HepG2 (cell line): ENCODE results near the gene NGFR. TPM values are rescaled to one million over a fixed set of nuclear protein-coding genes. Genes with fewer than 3 reads are reported as not detected.

ENCODE experiments used
- ARID3A ChIP-seq: IDR thresholded peaks from 2 replicates; pipeline ENCODE4 v1.6.1; 2012; ENCODE audit warnings: low read depth, low read length, improper control_type of control experiment
- HDAC1 ChIP-seq: sonication (generic); formaldehyde crosslinking; IDR thresholded peaks from 2 replicates; pipeline ENCODE4 v1.5.1; 2020; ENCODE audit warnings: mild to moderate bottlenecking, missing genetic modification reagents
- JUN ChIP-seq: sonication (generic); formaldehyde crosslinking; IDR thresholded peaks from 2 replicates; pipeline ENCODE4 v1.4.0; 2020; ENCODE audit warnings: mild to moderate bottlenecking, missing genetic modification reagents
- JUNB ChIP-seq: sonication (generic); formaldehyde crosslinking; IDR thresholded peaks from 2 replicates; pipeline ENCODE4 v1.8.0; 2022; ENCODE audit warnings: missing genetic modification reagents, mild to moderate bottlenecking, borderline replicate concordance
- NFIB ChIP-seq: sonication (generic); formaldehyde crosslinking; IDR thresholded peaks from 2 replicates; pipeline ENCODE4 v1.9.0; 2021; ENCODE audit warnings: missing genetic modification reagents, mild to moderate bottlenecking, borderline replicate concordance
- STAT6 ChIP-seq: sonication (generic); formaldehyde crosslinking; IDR thresholded peaks from 2 replicates; pipeline ENCODE4 v1.4.0; 2020; ENCODE audit warnings: missing genetic modification reagents, mild to moderate bottlenecking, borderline replicate concordance
- USF2 ChIP-seq, 2 experiments: sonication (generic) in 1 of 2; formaldehyde crosslinking in 1 of 2; IDR thresholded peaks; 2 replicates each; pipeline versions ENCODE4 v1.5.1 to v1.6.1; 2011 to 2020; ENCODE audit warnings: borderline replicate concordance in 1 of 2, low read depth in 1 of 2, low read length in 1 of 2, mild to moderate bottlenecking in 1 of 2, missing genetic modification reagents in 1 of 2, moderate library complexity in 1 of 2
- ZNF234 ChIP-seq: sonication (generic); formaldehyde crosslinking; conservative IDR thresholded peaks from 2 replicates; pipeline ENCODE4 v1.5.1; 2020; ENCODE audit warnings: mild to moderate bottlenecking, missing genetic modification reagents
- ZNF552 ChIP-seq: sonication (generic); formaldehyde crosslinking; IDR thresholded peaks from 2 replicates; pipeline ENCODE4 v1.9.0; 2022; ENCODE audit warnings: missing genetic modification reagents, mild to moderate bottlenecking, borderline replicate concordance
- ZNF670 ChIP-seq: sonication (generic); formaldehyde crosslinking; IDR thresholded peaks from 2 replicates; pipeline ENCODE4 v1.8.0; 2022; ENCODE audit warnings: mild to moderate bottlenecking, missing genetic modification reagents, borderline replicate concordance
- polyA plus RNA-seq, 8 experiments: library from polyadenylated mRNA; depleted of rRNA in 3 of 8; stranded (reverse) in 7 of 8; unstranded in 1 of 8; fragments of >200 nt; fragmentation: Illumina TruSeq in 4 of 8; extraction: Trizol in 4 of 8; gene quantifications; 2 replicates each; pipeline versions ENCODE4 v1.2.1 to v1.2.3, GENCODE V29; 2011 to 2016; ENCODE audit warnings: low read depth in 4 of 8, missing spikeins in 1 of 8, mixed read lengths in 1 of 8; ENCODE audit not compliant: insufficient read depth in 1 of 8
- total RNA-seq, 5 experiments: library from RNA; depleted of rRNA; stranded (reverse); fragments of >200 nt; fragmentation: Illumina TruSeq; extraction: Trizol; gene quantifications; 2 replicates each; pipeline ENCODE4 v1.2.3, GENCODE V29; 2016; ENCODE audit warnings: low read depth in 1 of 5

Gene NGFR
- total and polyA plus RNA-seq, 2 of the 13 experiments (the other 11 are each of a cell fraction or from before 2014, with no cell fraction given): 1.1 to 1.8 TPM

GRCh38 chr17:49464049-49464448 is 31.0 kb upstream of the NGFR start (continued):
- no peak for TF ChIP-seq ZNF670
- no peak for TF ChIP-seq ARID3A
- no peak for TF ChIP-seq ZNF234
- no peak for TF ChIP-seq JUNB (CRISPR knock-in tag)
- TF ChIP-seq ZNF552 (CRISPR knock-in tag): no peak
- no peak for TF ChIP-seq JUN (CRISPR knock-in tag)
- no peak for TF ChIP-seq STAT6 (CRISPR knock-in tag)
- no peak for TF ChIP-seq HDAC1 (CRISPR knock-in tag)
- no peak for TF ChIP-seq NFIB (CRISPR knock-in tag)
- no peak for TF ChIP-seq USF2 (IDR thresholded peaks at IDR 0.05; ENCODE audit: low read depth, low read length)
- TF ChIP-seq USF2 (CRISPR knock-in tag; IDR thresholded peaks at IDR 0.05; ENCODE audit: borderline replicate concordance): no peak
